Liver (tissue), 9 donors: ENCODE results near the gene IFNGR1. TPM values are rescaled to one million over a fixed set of nuclear protein-coding genes. Genes with fewer than 3 reads are reported as not detected.

ENCODE experiments used
- DNase-seq: peaks from one replicate; pipeline ENCODE4 v3.0.0-alpha.2; 2017; ENCODE audit warnings: low spot score
- H3K27ac ChIP-seq, 2 donors: one replicate each; pipeline ENCODE4 v1.7.0; 2013; ENCODE audit warnings: inconsistent platforms in 2 of 2, low read length in 2 of 2, control low read depth in 1 of 2, low read depth in 1 of 2, mild to moderate bottlenecking in 1 of 2
- H3K27me3 ChIP-seq, 4 donors: one replicate each; pipeline versions ENCODE4 v1.6.1 to v1.7.0; 2013; ENCODE audit warnings: low read length in 3 of 4, inconsistent platforms in 1 of 4, mild to moderate bottlenecking in 1 of 4, moderate library complexity in 1 of 4; ENCODE audit not compliant: control insufficient read depth in 4 of 4, insufficient read depth in 4 of 4
- H3K36me3 ChIP-seq, 4 donors: one replicate each; pipeline versions ENCODE4 v1.6.1 to v1.7.0; 2013; ENCODE audit warnings: low read length in 3 of 4, mild to moderate bottlenecking in 3 of 4, low read depth in 1 of 4, moderate library complexity in 1 of 4; ENCODE audit not compliant: control insufficient read depth in 4 of 4, insufficient read depth in 3 of 4
- H3K4me1 ChIP-seq, 4 donors: one replicate each; pipeline versions ENCODE4 v1.6.1 to v1.7.0; 2013; ENCODE audit warnings: low read length in 3 of 4, mild to moderate bottlenecking in 3 of 4, moderate library complexity in 1 of 4; ENCODE audit not compliant: control insufficient read depth in 4 of 4, insufficient read depth in 4 of 4
- H3K4me3 ChIP-seq, 3 donors: one replicate each; pipeline versions ENCODE4 v1.6.1 to v1.7.0; 2013; ENCODE audit warnings: low read length in 3 of 3, control low read depth in 1 of 3, low read depth in 1 of 3, mild to moderate bottlenecking in 1 of 3
- H3K9ac ChIP-seq, 2 donors: one replicate each; pipeline ENCODE4 v1.7.0; 2013; ENCODE audit warnings: low read length in 2 of 2, mild to moderate bottlenecking in 2 of 2, moderate library complexity in 2 of 2, control low read depth in 1 of 2, low read depth in 1 of 2
- H3K9me3 ChIP-seq, 4 donors: one replicate each; pipeline versions ENCODE4 v1.6.1 to v1.7.0; 2013; ENCODE audit warnings: low read length in 3 of 4; ENCODE audit not compliant: control insufficient read depth in 4 of 4
- ATF3 ChIP-seq: IDR thresholded peaks from 2 replicates; pipeline ENCODE4 v1.6.1; 2016; ENCODE audit warnings: antibody characterized with exemption
- EGR1 ChIP-seq, 2 donors: IDR thresholded peaks; 2 replicates each; pipeline ENCODE4 v1.6.1; 2016 to 2018; ENCODE audit warnings: antibody characterized with exemption in 2 of 2, low read depth in 2 of 2
- FOXA1 ChIP-seq: IDR thresholded peaks from 2 replicates; pipeline ENCODE4 v1.6.1; 2016; ENCODE audit warnings: antibody characterized with exemption
- FOXA2 ChIP-seq: IDR thresholded peaks from 2 replicates; pipeline ENCODE4 v1.6.1; 2016; ENCODE audit warnings: antibody characterized with exemption
- GABPA ChIP-seq, 2 donors: IDR thresholded peaks in 1 of 2; conservative IDR thresholded peaks in 1 of 2; 2 replicates each; pipeline ENCODE4 v1.6.1; 2016; ENCODE audit warnings: antibody characterized with exemption in 2 of 2, mild to moderate bottlenecking in 1 of 2, moderate library complexity in 1 of 2
- HNF4A ChIP-seq, 2 donors: conservative IDR thresholded peaks; 2 replicates each; pipeline ENCODE4 v1.6.1; 2016; ENCODE audit warnings: antibody characterized with exemption in 2 of 2, mild to moderate bottlenecking in 2 of 2
- HNF4G ChIP-seq: IDR thresholded peaks from 2 replicates; pipeline ENCODE4 v1.6.1; 2016; ENCODE audit warnings: antibody characterized with exemption
- JUND ChIP-seq, 2 donors: IDR thresholded peaks; 2 replicates each; pipeline ENCODE4 v1.6.1; 2016; ENCODE audit warnings: antibody characterized with exemption in 2 of 2
- NR2F2 ChIP-seq: IDR thresholded peaks from 2 replicates; pipeline ENCODE4 v1.6.1; 2016; ENCODE audit warnings: antibody characterized with exemption
- RAD21 ChIP-seq, 2 donors: IDR thresholded peaks; 2 replicates each; pipeline ENCODE4 v1.6.1; 2016; ENCODE audit warnings: antibody characterized with exemption in 2 of 2, mild to moderate bottlenecking in 2 of 2
- REST ChIP-seq: IDR thresholded peaks from 2 replicates; pipeline ENCODE4 v1.6.1; 2016; ENCODE audit warnings: antibody characterized with exemption, mild to moderate bottlenecking
- RXRA ChIP-seq, 2 donors: IDR thresholded peaks; 2 replicates each; pipeline ENCODE4 v1.6.1; 2017 to 2018; ENCODE audit warnings: antibody characterized with exemption in 2 of 2, mild to moderate bottlenecking in 1 of 2
- SP1 ChIP-seq: IDR thresholded peaks from 2 replicates; pipeline ENCODE4 v1.6.1; 2018; ENCODE audit warnings: antibody characterized with exemption, mild to moderate bottlenecking
- TAF1 ChIP-seq: conservative IDR thresholded peaks from 2 replicates; pipeline ENCODE4 v1.6.1; 2016; ENCODE audit warnings: antibody characterized with exemption, mild to moderate bottlenecking
- YY1 ChIP-seq: IDR thresholded peaks from 2 replicates; pipeline ENCODE4 v1.6.1; 2016; ENCODE audit warnings: antibody characterized with exemption, mild to moderate bottlenecking
- ZBTB33 ChIP-seq: IDR thresholded peaks from 2 replicates; pipeline ENCODE4 v1.6.1; 2016; ENCODE audit warnings: antibody characterized with exemption
- WGBS: extraction: QIAGEN DNeasy Blood & Tissue Kit; methylation state at CpG from one replicate; pipeline ENCODE4 v1.1.7; 2013; 5-methylcytosine and 5-hydroxymethylcytosine counted together
- polyA plus RNA-seq, 2 donors: library from polyadenylated mRNA; stranded (reverse) in 1 of 2; unstranded in 1 of 2; fragments of 200-250 nt in 1 of 2; fragments of >200 nt in 1 of 2; fragmentation: Nextera tagmentation in 1 of 2; extraction: Ambion mirVana in 1 of 2; gene quantifications; one replicate each; pipeline versions ENCODE4 v1.2.1 to v1.2.3, GENCODE V29; 2013 to 2015
- total RNA-seq, 2 donors: library from RNA; depleted of rRNA; stranded (reverse); fragments of >200 nt; gene quantifications; one replicate each; pipeline ENCODE4 v1.2.3, GENCODE V29; 2014
- TF ChIP-seq, protein P1 (sequence below): fragments of 150-350 bp; IDR thresholded peaks from 2 replicates; pipeline ENCODE4 v1.5.1; 2017; ENCODE audit warnings: improper control_type of control experiment, low read depth, low read length; ENCODE audit not compliant: missing input control
- TF ChIP-seq, protein P2 (sequence below): IDR thresholded peaks from 2 replicates; pipeline ENCODE4 v1.6.1; 2016; ENCODE audit warnings: antibody characterized with exemption
- donor health status: healthy.
- donor health status: healthy.
- donor health status: healthy.
- donor health status: healthy.
- donor health status: healthy.

Gene IFNGR1
- total and polyA plus RNA-seq, 4 donors: 33.9 to 57.8 (median 39.0) TPM

- Histone ChIP-seq H3K9ac (no peak overlapping the region), H3K27me3 (no peaks in the 10 kb centered on the region), H3K36me3 (no peaks in the 10 kb centered on the region), H3K4me3 (no peak overlapping the region), H3K4me1 (peaks cover 0 to 2% (median 0%) of the 10 kb centered on the region in 4 donors), H3K27ac (no peak overlapping the region), H3K9me3 (no peaks in the 10 kb centered on the region)
- 59% methylated on average over 1 of the region's 1 CpG for WGBS
- DNase-seq: no peak
- no peak for TF ChIP-seq ZBTB33
These were observed 21.0 kb upstream of the IFNGR1 start for GRCh38 chr6:137240168-137240567.

GRCh38 chr6:137237413-137238170, 18.4 kb upstream of the IFNGR1 start:
- no peak for DNase-seq
- Histone ChIP-seq H3K4me3 (no peak overlapping the region), H3K9me3 (no peaks in the 10 kb centered on the region), H3K9ac (no peak overlapping the region), H3K27me3 (no peaks in the 10 kb centered on the region), H3K27ac (no peak overlapping the region), H3K36me3 (no peaks in the 10 kb centered on the region), H3K4me1 (peaks cover 0 to 2% (median 0%) of the 10 kb centered on the region in 4 donors)
- no peak for TF ChIP-seq EGR1 (IDR thresholded peaks at IDR 0.05; ENCODE audit: low read depth in 2 of 2)
- TF ChIP-seq FOXA1: no peak
- no peak for TF ChIP-seq ZBTB33
- no peak for TF ChIP-seq RAD21 (IDR thresholded peaks at IDR 0.05)
- TF ChIP-seq HNF4G: no peak
- TF ChIP-seq SP1: no peak
- no peak for TF ChIP-seq JUND (IDR thresholded peaks at IDR 0.05)
- no peak for TF ChIP-seq REST
- no peak for TF ChIP-seq GABPA (IDR thresholded peaks at IDR 0.05 in 1 of 2, conservative IDR thresholded peaks at IDR 0.05 in 1 of 2)
- no peak for TF ChIP-seq RXRA (IDR thresholded peaks at IDR 0.05)
- TF ChIP-seq ATF3: no peak
- TF ChIP-seq, protein P1, sequence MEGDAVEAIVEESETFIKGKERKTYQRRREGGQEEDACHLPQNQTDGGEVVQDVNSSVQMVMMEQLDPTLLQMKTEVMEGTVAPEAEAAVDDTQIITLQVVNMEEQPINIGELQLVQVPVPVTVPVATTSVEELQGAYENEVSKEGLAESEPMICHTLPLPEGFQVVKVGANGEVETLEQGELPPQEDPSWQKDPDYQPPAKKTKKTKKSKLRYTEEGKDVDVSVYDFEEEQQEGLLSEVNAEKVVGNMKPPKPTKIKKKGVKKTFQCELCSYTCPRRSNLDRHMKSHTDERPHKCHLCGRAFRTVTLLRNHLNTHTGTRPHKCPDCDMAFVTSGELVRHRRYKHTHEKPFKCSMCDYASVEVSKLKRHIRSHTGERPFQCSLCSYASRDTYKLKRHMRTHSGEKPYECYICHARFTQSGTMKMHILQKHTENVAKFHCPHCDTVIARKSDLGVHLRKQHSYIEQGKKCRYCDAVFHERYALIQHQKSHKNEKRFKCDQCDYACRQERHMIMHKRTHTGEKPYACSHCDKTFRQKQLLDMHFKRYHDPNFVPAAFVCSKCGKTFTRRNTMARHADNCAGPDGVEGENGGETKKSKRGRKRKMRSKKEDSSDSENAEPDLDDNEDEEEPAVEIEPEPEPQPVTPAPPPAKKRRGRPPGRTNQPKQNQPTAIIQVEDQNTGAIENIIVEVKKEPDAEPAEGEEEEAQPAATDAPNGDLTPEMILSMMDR: no peak
- no peak for TF ChIP-seq TAF1
- TF ChIP-seq FOXA2: no peak
- TF ChIP-seq HNF4A (conservative IDR thresholded peaks at IDR 0.05): no peak
- TF ChIP-seq NR2F2: no peak
- TF ChIP-seq, protein P2, sequence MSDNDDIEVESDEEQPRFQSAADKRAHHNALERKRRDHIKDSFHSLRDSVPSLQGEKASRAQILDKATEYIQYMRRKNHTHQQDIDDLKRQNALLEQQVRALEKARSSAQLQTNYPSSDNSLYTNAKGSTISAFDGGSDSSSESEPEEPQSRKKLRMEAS: no peak
- TF ChIP-seq YY1: no peak
